Nephron (organoid): ENCODE results near the gene MTHFD1L.
"Not testable (repeated sequence)": the region's sequence is repeated elsewhere in the genome, so short reads cannot be mapped to it uniquely, and the experiment has no call there.

ENCODE experiments used
- H3K27ac Mint-ChIP-seq, 3 experiments: 2 replicates each; pipeline ENCODE4 v1.8.0; 2020; ENCODE audit warnings: mixed read lengths in 3 of 3, mild to moderate bottlenecking in 2 of 3, moderate library complexity in 1 of 3
- H3K27me3 Mint-ChIP-seq: 2 replicates; pipeline ENCODE4 v1.8.0; 2021; ENCODE audit warnings: low read depth, mild to moderate bottlenecking, moderate library complexity, mixed read lengths
- H3K36me3 Mint-ChIP-seq: 2 replicates; pipeline ENCODE4 v1.8.0; 2020; ENCODE audit warnings: low read depth, mixed read lengths
- H3K4me1 Mint-ChIP-seq: 2 replicates; pipeline ENCODE4 v1.8.0; 2020; ENCODE audit warnings: mixed read lengths
- H3K4me3 Mint-ChIP-seq, 3 experiments: 2 replicates each; pipeline ENCODE4 v1.8.0; 2020; ENCODE audit warnings: mild to moderate bottlenecking in 3 of 3, mixed read lengths in 3 of 3, moderate library complexity in 2 of 3
- H3K9me3 Mint-ChIP-seq: 2 replicates; pipeline ENCODE4 v1.8.0; 2020; ENCODE audit warnings: mixed read lengths
- CTCF ChIP-seq, 3 experiments: fragments of 200-600 bp; sonication (generic); IDR thresholded peaks; one replicate each; pipeline ENCODE4 v1.5.0; 2021; ENCODE audit warnings: antibody characterized with exemption in 3 of 3; ENCODE audit not compliant: unreplicated experiment in 3 of 3

MTHFD1L gene

GRCh38 chr6:151121900-151122299 lies 256.4 kb downstream of the MTHFD1L start:
- Mint-ChIP-seq H3K27me3 (no peaks in the 10 kb centered on the region), H3K4me3 (no peak overlapping the region), H3K4me1 (peaks cover 33% of the 10 kb centered on the region), H3K36me3 (no peaks in the 10 kb centered on the region), H3K9me3 (peaks cover 5% of the 10 kb centered on the region), H3K27ac (peak overlapping the region in 2 of 3 experiments; percentile 12 to 47)
- TF ChIP-seq CTCF (IDR thresholded peaks at IDR 0.05; ENCODE audit: unreplicated experiment in 3 of 3), result no peak

- H3K27ac Mint-ChIP-seq, H3K27me3 Mint-ChIP-seq, H3K4me3 Mint-ChIP-seq, H3K36me3 Mint-ChIP-seq: not testable (repeated sequence)
- Mint-ChIP-seq H3K4me1 (peaks cover 33% of the 10 kb centered on the region), H3K9me3 (peaks cover 16% of the 10 kb centered on the region)
Observed at GRCh38 chr6:151123641-151124040, 258.1 kb downstream of the MTHFD1L start.

- not testable (repeated sequence) for H3K36me3 Mint-ChIP-seq, H3K4me3 Mint-ChIP-seq, H3K27me3 Mint-ChIP-seq
- peak overlapping the region in 2 of 3 experiments; percentile 42 to 57 for H3K27ac Mint-ChIP-seq
- H3K4me1 Mint-ChIP-seq, result peaks cover 28% of the 10 kb centered on the region
- peaks cover 16% of the 10 kb centered on the region for H3K9me3 Mint-ChIP-seq
Observed at GRCh38 chr6:151125242-151125641, 259.7 kb downstream of the MTHFD1L start.

- H3K9me3 Mint-ChIP-seq, result peaks cover 16% of the 10 kb centered on the region
- not testable (repeated sequence) for H3K36me3 Mint-ChIP-seq, H3K4me3 Mint-ChIP-seq, H3K27me3 Mint-ChIP-seq
- H3K4me1 Mint-ChIP-seq, result peaks cover 22% of the 10 kb centered on the region
- peak overlapping the region; percentile 36 to 71 (median 57) for H3K27ac Mint-ChIP-seq
Observed at GRCh38 chr6:151125651-151126416, 260.3 kb downstream of the MTHFD1L start.

GRCh38 chr6:151126417-151126724 lies 260.9 kb downstream of the MTHFD1L start:
- H3K27ac Mint-ChIP-seq, H3K27me3 Mint-ChIP-seq, H3K4me3 Mint-ChIP-seq, H3K36me3 Mint-ChIP-seq: not testable (repeated sequence)
- Mint-ChIP-seq H3K9me3 (peaks cover 16% of the 10 kb centered on the region), H3K4me1 (peaks cover 22% of the 10 kb centered on the region)

GRCh38 chr6:151127133-151127798 lies 261.8 kb downstream of the MTHFD1L start:
- peaks cover 19% of the 10 kb centered on the region for H3K4me1 Mint-ChIP-seq
- H3K9me3 Mint-ChIP-seq, result peaks cover 17% of the 10 kb centered on the region
- not testable (repeated sequence) for H3K4me3 Mint-ChIP-seq, H3K27ac Mint-ChIP-seq, H3K36me3 Mint-ChIP-seq, H3K27me3 Mint-ChIP-seq

- TF ChIP-seq CTCF (IDR thresholded peaks at IDR 0.05; ENCODE audit: unreplicated experiment in 3 of 3), result no peak
- Mint-ChIP-seq H3K4me1 (peaks cover 16% of the 10 kb centered on the region), H3K36me3 (peaks cover 6% of the 10 kb centered on the region), H3K27ac (no peak overlapping the region), H3K9me3 (peaks cover 20% of the 10 kb centered on the region), H3K27me3 (no peaks in the 10 kb centered on the region), H3K4me3 (no peak overlapping the region)
Observed at GRCh38 chr6:151128763-151129370, 263.4 kb downstream of the MTHFD1L start.

GRCh38 chr6:151130329-151130728 lies 264.8 kb downstream of the MTHFD1L start:
- Mint-ChIP-seq H3K27ac (peak overlapping the region in 1 of 3 experiments; percentile 10), H3K4me1 (peaks cover 12% of the 10 kb centered on the region), H3K36me3 (peaks cover 11% of the 10 kb centered on the region), H3K27me3 (no peaks in the 10 kb centered on the region), H3K9me3 (peaks cover 25% of the 10 kb centered on the region), H3K4me3 (no peak overlapping the region)
- no peak for TF ChIP-seq CTCF (IDR thresholded peaks at IDR 0.05; ENCODE audit: unreplicated experiment in 3 of 3)
